NCI-H2196 treated with DMSO at 0.1 percent for 48 hours (cell line): ENCODE measurements around the gene MAML3.
A peak's percentile ranks its signal among the peaks of the same experiment; 100 is the strongest.

Experiments
- DNase-seq: peaks from one replicate; lab custom pipeline; 2025; ENCODE audit not compliant: unreplicated experiment; lab: John Stamatoyannopoulos, UW

Gene MAML3

DNA sequence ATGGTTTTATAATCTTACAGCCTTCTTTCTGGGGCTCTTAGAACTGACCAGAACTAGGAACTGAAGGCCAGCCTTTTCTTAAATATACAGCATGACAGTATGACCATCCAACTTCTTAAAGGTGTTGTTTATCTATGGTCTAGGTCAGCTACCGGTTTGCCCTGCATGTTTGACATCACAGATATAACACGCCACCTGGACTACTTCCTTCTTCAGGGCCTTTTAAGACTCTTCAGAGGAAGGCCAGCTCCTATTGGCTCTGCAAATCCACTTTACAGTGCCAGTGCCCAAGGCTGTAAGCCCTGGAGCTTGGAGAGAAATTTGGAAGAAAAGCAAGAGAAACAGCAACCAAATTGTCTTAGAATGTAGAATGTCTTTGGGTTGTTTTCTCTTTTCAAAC is 302.9 kb downstream of the MAML3 start:
- DNase-seq = no peak

DNA sequence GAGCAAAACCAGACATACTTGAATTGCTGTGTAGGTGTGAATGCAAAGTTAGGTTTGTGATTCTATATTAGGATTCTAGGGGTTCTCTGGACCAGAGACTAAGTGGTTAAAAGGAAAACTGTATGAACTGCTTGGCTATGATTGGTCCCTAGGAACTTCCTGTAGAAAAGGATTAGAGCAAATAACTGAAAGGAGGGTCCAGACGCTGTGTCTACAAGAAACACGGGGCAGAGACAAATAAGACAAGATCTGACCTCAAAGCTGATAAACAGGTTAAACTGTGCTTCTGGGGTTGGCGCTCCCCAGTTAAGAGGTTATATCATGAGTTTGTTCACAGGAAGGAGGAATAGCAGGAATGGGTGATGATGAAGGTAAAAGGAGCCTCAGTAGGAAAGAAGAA is 304.8 kb downstream of the MAML3 start:
- DNase-seq = no peak

DNA sequence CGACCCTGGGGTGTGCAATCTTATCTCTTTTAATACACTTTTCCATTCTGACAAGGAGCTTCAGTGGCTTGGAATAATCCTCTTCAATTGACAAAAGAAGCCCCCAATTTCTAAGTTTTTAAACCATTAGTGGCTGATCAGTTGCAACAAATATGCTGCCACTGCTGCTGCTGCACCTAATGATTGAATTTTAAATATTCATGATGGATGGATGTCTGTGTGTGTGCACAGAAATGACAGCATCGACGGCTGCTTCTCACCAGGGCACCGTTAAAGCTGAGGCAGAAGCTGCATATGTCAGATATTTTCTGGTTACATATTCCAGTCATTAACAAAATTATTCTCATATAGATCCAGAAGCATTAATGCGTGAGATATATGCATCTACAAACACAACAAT is 306.0 kb downstream of the MAML3 start:
- DNase-seq = no peak

DNA sequence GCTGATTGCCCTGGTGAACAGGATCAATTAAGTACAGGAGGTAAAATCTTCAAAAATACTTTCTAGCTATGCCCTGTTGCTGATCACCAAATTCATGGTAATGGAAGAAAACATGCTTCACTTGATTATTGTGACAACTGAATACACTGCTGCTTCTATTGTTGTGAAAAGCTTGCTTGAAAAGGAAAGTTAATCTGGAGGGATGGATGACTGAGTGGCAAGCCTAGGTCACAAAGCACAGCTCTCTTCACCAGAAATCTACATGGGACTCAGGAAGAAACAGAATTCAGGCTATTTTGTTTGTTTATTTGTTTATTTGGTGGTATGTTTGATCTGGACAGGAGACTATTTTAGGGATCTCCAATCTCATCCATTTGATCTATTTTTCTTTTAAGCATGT is 306.4 kb downstream of the MAML3 start:
- DNase-seq = no peak

DNA sequence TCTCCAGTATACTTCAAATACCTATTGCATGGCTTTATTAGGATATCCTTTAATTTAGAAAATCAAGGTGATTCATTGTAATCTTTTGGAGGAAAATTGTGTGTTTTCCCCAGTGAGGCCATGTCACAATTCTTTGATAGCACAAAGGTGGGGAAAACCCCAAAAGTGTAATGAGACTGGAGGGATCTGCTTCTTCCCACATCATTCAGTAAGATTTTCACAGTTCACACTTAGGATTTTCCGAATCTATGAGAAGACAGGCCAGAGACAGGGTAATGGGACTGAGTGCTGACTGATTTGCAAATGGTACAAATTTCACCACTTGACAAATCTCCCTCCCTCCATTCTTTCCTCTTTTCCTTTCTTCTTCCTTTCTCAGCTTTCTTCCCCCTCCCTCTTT is 307.2 kb downstream of the MAML3 start:
- DNase-seq = no peak

DNA sequence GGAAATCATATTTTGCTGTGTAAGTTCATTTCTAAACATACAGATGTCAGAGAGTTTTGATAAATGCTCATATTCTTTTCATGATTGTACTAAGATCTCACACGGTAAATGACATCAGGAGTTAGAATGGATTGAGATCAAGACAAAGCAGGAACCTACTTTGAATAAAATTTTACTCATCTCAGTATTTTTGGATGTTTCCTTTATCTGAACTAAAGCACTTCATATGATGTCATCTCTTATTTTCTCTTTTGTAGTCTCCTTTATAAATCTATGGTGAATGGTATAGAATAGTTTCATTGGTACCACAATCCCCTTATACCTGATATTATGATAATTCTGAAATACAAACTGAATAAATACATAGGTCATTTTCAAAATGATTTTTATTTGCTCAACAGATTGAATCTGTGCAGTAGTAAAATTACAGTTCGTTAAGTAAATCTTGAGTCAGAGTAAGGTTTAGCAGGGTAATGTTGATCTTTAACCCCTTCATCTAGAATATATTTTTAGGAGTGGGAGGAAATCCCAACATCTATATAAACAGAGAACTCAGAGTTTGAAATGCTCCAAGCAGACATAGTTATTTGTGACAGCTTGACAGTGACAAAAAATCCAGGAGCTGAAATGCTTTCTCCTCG is 308.4 kb downstream of the MAML3 start:
- no peak for DNase-seq

DNA sequence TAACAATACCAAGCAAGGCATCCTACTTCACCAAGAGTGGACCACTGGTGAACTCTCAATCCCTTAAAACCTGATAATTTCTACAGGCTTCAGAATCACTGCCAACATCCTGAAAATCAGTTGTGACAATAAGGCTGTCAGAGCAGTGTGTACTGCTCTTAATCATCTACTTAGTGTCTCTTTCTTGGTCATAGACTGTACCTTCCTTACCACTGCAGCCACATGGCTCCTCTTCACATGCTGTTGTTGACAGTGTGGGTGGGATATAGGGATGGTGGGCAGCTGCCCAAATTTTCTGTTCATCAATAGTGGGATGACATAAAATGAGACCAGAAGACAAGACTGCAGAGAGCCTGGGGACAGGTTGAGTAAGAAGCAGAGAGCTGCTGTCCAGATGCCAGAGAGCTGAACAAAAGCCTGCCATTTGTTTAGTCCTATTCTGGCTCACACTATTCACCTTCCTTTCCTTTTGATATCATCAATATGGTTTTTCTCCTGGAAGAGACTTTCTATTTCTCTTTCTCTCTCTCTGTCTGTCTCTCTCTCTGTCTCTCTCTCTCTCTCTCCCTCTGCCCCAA is 309.4 kb downstream of the MAML3 start:
- peak; percentile 18 for DNase-seq

DNA sequence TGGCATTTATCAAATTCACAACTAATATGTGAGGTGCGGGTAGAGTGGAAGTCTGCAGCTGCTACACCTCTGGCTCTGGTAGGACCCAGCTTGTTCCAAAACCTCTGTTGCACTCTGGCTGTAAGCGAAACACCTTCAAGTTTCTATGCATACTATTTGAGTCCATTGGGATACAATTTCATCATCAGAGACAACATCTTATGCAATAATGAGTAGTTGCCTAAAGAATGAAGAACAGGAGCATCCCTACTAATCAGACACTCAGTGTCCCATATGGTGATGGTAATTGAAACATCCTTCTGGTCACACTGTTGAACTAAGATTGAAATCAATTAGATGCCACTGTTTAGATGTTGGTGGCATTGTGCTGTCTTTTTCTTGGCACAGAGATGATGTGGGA is 309.9 kb downstream of the MAML3 start:
- no peak for DNase-seq

DNA sequence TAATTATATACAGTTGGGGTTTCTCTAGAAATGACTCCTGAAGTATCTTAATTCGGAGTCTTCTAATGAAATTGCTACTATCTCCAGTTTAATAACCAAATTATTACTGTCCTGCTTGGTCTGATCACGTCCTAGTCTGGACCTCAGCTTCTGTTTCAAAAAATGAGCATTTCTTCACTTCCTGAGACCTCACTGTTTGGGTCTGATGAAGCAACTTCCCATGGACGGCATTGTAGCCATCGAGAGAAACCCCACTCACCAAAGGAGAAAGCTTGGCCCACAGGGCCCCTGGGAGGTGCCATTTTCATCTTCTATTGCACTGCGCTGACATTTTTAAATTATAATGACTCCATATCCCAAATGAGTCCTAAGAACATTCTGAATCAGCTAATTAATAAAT is 310.3 kb downstream of the MAML3 start:
- DNase-seq = no peak

DNA sequence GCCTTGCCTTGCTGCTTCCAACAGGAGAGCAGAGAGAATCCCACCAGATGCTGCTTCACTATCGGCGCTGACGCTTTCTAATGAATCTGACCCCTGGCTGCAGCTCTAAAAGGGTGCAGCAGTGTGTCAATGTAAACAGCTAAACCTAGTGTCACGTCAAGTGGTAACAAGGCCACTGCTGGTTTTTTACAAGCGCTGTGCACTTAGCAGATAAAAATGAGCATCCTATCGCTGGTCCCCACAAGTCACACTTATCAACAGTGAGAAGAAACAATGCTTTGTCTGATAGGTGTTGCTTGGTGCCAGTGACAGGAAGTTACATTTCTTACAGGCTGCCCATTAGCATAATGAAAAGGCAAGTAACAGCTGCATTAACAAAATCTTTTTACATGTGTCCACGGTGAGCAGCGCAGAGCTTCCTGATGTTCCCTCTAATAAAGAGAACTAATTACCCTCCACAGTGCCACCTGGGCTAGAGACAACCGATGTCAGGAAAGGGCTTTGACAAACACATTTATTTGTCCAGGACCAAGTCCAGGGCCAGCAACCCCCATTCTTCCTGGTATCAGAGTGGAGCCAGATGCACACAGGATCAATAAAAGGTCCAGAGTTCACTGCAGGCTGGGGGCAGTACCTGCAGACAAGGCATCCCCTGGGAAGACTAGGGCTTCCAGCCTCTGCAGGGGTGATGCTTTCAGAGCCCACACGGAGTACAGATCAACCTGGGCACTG is 312.4 kb downstream of the MAML3 start:
- peak; percentile 69 for DNase-seq

DNA sequence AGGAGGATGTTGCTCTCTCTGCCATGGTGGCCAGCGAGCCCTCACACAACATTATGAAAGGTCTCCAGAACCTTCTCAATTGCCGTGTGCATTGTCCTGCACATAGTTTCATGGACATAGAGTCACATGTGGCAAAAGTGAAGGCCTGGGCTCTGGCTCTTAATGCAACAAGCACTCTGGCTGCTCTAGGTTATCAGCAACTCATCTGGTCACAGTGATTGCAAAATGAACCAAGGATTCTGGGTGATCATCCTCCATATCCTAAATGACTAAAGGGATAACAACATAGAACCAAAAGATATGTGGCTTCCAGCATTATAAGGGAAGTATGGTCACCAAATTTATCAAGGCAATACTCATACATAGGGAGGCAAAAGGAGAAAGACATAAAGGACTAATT is 313.2 kb downstream of the MAML3 start:
- no peak for DNase-seq

DNA sequence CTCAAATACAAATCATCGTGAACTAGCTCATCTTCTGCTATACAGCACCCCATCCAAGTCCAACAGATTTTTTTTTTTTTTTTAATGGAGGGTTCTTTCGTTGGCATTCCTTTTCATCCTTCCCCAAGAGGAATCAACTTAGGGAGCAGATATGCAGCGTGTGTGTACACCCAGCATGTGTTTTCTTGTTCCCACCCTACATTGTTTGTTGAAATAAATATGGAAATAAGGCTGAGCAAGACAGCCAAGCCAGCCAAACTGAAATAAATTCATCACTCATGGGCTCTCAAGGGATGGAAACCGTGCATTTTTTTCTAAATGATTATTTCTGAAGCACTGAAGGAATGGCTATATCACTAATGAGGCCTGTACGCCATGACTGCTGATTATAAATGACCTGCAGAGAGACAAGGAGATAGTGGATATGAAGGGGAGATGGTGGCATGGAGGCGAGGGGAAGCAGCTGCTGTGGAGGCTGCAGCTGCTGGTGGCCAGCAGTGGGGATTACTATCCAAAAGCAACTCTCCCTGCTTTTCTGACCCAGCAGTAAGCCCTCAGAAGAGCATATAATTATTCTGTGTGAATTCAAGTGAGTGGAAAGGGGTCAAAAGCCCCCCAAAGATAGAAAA is 314.5 kb downstream of the MAML3 start:
- DNase-seq = no peak

DNA sequence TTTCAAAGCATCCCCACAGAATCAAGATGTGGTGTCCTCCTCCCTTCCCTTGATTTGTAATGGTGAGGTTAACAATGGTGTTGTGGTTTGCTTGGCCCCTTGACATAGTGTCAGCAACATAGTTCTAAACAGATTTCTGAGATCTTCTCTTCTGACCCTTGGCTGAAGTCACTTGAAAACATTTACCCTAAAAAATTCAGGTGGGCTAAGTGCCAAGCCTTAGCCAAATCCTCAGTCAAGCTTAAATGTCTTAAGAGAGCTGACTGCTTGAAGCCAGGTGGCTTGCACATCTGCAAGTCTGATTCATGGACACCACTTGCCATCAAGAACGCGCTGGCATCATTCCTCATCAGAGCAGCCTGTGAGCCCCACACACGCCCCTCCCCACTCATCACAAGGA is 315.2 kb downstream of the MAML3 start:
- DNase-seq = no peak

DNA sequence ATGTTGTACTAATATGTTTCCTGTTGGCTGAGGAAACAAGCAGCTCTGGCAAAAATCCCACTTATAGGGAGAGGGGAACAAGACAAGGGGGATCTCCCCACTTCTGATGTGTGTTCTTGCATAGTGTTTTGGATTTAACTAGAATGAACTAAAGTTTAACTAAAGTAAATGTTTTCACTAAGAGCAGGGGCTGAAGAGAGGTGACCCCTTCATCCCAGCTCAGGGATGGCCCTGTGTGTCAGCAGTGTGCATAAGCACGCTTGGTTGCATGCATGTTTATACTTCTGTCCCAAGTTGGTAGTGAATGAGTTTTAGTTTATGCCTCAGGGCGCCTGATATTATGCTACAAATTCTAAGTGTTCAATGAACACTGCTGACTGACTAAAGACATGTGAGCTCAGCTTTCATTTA is 319.0 kb downstream of the MAML3 start:
- no peak for DNase-seq

DNA sequence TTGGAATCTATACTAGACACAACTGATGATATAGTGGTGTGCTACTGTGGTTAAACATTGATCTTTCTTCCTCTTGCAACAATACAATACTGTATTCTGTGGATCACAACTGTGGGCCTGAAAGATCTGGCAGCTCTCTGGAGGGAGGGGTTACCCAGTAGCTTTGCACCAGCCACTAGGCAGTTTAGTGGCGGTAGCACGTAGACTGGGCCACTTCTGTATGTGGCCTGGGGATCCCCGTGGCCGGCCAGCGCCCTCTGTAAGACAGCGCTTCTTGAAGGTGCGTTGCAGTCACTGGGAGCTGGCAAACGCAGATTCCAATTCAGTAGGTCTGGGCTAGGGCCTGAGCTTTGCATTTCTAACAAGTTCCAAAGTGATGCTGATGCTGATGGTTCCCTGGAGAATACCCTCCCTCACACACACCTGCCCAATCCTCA is 319.7 kb downstream of the MAML3 start:
- DNase-seq = no peak

DNA sequence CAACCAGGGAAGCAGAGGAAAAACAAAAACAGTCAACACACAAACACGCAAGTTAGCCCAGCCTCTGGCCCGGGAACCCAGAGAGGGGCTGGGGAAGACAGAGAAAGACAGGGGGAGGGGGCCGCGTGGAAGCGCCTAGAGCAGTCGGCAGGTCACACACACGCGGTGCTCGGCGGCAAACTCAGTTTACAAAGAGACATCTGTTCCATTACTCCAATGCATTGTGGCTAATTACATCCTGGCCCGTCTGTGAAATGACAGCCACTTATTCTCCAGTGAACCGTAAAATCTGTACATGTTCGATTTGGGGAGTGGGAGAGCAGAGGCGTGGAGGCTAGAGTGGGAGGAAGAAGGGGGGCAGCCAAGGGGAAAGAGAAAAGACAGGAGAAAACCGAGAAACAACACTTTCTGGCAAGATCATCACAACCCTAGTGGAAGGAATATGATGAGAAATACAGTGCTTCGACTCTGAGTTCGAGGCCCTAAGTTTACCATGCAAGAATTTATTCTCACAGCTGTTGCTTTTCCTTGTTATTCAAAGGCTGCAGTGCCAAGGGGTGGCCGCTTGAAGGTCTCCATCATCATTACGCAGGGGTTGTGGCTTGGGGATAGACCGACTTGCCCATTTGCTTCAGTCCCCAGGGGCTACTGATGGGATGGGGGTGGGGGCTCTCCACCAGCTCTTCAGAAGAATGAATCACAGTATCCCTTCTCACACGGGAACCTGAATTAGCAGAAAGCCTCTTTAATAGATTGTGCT is 320.7 kb downstream of the MAML3 start:
- no peak for DNase-seq

DNA sequence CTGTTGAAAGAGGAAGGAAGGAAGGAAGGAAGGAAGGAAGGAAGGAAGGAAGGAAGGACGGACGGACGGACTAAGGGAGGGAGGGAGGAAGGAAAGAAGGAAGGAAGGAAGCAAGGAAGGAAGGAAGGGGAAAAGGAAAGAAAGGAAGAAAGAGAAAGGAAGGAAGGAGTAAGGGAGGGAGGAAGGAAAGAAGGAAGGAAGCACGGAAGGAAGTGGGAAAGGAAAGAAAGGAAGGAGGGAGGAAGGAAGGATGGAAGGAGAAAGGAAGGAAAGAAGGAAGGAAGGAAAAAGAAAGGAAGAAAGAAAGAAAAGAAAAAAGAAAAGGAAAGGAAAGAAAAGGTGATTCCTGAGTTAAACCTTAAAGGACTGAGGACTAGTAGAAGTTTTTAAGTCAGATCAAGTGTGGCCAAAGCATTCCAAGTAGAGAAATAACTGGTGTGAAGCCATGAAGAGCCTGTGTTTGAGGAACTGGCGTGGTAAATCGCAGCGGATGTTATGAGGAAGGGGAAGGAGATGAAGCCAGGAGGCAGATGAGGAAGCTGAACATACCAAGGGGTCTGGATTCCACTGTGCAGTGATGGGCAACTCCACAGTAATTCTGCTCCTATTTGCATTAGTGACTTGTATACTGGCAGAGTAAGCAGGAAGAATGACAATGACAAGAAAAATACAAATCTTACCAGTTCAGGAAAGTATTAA is 324.9 kb downstream of the MAML3 start:
- DNase-seq = no peak

DNA sequence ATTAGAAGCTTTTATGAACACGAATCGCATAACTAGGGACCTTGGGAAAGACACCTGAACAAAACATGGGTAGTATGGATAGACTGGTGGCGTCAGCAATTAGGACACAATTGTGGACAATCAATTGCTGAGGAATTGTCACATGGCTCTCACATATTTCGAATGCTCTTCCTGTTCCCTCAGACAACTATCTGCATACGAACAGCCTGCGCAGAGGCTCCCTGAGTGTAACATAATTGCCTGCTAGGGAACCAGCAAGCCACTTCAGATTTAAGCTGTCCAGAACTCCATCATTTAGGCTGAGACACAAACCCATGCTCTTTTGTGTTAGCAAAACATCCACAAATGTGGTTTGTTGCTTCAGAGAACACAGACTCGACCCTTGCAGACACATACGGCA is 327.6 kb downstream of the MAML3 start:
- no peak for DNase-seq

DNA sequence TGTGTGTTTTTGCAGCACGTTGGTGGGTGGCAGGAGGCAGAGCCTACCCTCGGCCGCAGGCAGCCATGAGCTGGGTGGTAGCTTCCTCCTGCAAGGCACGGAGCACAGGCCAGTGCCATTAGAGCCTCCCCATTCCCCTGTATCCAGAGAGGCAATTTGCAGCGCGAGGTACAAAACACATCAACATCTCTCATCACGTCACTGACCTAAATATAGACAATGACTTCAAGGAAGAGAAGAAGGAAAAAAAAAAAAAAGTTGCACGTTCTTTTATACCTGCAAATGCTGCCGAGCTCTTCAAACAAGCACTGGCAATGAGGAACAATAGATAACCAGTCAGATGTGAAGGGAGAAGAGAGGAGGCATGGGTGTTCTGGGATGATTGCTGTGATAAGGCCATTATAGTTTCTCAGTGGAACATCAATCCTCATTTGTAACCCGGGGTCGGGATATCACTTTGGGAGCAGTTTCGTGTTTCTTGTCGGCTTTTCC is 328.4 kb downstream of the MAML3 start:
- no peak for DNase-seq

DNA sequence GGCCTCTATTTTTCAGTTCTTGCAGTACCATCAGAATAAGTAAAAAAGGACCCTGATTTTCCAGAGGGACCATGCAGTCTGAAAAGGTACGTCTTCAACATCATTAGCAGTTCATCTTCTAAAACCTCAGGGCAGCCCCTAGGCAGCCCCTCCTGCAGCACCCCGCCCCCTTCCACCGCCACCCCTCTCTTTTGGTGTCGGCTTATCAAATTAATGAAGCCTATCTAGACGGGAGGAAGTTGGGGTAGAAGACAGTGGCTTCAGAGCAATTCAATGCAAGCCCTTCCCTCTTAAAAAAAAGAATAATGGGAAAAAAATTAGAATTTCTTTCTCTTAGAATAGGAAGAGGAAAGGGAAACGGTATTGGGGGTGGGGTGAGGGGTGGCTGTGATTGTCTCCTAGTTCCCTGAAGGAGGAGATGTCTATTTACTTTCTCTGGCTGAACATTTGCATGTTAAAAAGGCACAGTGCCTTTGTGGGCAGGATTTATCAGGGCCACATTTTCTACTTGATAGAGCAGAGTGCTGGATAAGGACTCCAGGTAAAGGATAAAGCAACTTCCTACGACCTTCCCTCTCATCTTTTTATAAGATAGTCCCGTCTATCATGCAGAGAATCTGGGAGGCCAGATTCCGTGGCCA is 329.0 kb downstream of the MAML3 start:
- no peak for DNase-seq
